ENCODE measurements around the gene CCT5.

DNA sequence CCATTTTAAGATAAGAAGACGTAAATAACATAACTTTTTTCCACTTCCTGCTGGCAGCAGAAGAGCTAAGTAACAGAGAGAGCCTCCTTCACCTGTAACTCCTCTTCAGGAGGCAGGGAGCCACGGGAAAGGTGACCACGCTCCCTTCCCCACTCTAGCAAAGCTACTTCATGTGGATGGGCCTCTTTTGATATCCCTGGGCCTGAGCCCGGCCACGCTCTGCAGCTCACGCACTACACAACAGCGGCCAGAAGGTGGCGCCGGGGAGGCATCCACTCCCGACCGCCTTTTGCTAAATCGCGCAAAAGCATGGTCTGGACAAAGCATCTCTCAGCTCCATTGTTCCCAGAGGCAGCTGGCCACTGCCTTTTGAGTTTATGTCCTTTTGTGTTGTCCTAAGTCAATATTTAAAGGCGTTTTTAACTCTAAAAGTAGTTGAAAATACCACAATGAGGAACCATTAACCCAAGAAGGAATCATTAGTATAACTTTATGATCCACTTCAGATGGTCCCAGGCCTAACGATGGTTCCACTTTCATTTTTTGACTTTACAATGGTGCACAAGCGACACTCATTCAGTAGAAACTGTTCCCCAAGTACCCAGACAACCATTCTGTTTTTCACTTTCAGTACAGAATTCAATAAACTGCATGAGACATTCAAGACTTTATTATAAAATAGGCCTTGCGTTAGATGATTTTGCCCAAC is 34.0 kb downstream of the CCT5 start:
- TF ChIP-seq CTCF (conservative IDR thresholded peaks at IDR 0.05; ENCODE audit: low read depth, low read length) = peak; percentile 98
- no peak for TF ChIP-seq EZH2 (IDR thresholded peaks at IDR 0.05; ENCODE audit: borderline replicate concordance, low read depth, low read length, poor library complexity, severe bottlenecking)
